GM19467 (cell line): ENCODE results near the gene TMEM150C.
"Not testable (repeated sequence)": the region's sequence is repeated elsewhere in the genome, so short reads cannot be mapped to it uniquely, and the experiment has no call there.

Source experiments
- ATAC-seq: cut with Tn5 transposase; IDR thresholded peaks from one replicate; pipeline ENCODE4 v1.9.1; 2021; ENCODE audit warnings: mild to moderate bottlenecking, moderate library complexity; ENCODE audit not compliant: unreplicated experiment

The TMEM150C gene

GRCh38 chr4:82569727-82570126, 7.9 kb upstream of the TMEM150C start:
- ATAC-seq: no peak

- no peak for ATAC-seq
These were observed 7.3 kb upstream of the TMEM150C start for GRCh38 chr4:82569076-82569475.

GRCh38 chr4:82567444-82567843, 5.7 kb upstream of the TMEM150C start:
- ATAC-seq: no peak

DNA sequence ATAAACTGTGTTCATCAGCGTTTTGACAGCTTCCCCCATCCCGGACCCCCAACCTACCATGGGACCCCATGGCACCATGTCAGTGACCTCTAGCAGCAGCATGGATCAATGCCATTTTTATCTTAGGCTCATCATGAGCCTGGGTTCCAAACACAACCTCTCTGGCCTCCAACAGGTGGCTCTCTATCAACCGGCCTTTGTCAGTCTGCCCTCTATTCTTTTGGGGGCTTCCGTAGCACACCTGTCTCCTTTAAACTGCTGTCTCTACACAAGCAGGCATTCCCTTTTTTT, 721 bp upstream of the TMEM150C start:
- no peak for ATAC-seq

- ATAC-seq: no peak
These were observed 669 bp downstream of the TMEM150C start for GRCh38 chr4:82560853-82561785.

DNA sequence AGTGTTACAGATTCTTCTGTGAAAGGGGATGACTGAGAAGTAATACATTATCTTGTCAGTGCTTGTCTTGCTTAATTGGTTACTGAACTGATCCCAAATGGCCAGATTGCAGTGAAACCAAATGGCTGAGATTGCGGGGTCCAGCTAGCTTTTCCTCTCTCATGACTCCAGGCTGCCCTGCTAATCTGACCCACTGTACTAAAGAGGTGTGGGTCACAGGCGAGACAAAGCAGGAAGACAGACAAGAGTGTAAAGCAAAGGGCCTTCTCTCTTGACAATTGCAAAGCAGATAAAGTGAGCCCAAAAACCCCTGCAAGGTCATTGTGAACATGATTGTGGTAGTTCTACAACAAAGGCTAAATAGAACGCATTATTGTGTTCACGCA, 2.1 kb downstream of the TMEM150C start:
- ATAC-seq: no peak

DNA sequence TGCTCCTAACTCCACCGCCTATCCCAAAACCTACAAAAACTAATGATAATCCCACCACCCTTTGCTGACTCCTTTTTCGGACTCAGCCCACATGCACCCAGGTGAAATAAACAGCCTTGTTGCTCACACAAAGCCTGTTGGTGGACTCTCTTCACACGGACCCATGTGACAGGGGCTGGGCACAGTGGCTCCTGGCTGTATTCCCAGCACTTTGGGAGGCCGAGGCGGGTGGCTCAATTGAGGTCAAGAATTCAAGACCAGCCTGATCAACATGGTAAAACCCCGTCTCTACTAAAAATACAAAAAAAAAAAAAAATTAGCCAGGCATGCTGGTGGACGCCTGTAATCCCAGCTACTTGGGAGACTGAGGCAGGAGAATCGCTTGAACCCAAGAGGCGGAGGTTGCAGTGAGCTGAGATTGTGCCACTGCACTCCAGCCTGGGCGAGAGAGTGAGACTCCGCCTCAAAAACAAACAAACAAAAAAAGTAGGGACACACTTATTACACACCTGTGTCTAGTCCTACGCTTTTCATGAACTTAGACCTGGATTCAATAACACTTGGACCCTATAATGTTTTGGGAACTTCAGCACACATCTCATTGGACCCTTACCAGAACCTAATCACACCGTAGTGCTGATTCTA, 2.6 kb downstream of the TMEM150C start:
- ATAC-seq: not testable (repeated sequence)

- ATAC-seq: no peak
These were observed 6.5 kb downstream of the TMEM150C start for GRCh38 chr4:82555276-82555675.

DNA sequence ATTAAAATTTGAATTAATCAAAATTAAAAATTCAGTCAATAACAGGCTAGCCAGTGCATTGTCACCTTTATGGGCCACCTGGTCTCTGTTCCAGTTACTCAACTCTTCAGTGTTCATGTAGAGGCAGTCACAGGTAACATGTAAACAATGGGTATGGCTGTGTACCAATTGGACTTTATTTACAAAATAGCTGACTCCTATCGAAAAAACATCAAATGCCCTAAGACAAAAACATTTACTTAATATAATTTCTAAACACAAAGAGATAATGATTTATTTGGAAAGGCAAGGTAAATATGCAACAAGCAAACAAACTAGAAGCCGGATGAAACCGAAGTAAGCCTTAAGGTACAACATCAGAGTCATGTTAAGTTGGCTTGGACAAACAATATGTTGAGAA, 8.8 kb downstream of the TMEM150C start:
- no peak for ATAC-seq

GRCh38 chr4:82551734-82552133, 10.1 kb downstream of the TMEM150C start:
- no peak for ATAC-seq

DNA sequence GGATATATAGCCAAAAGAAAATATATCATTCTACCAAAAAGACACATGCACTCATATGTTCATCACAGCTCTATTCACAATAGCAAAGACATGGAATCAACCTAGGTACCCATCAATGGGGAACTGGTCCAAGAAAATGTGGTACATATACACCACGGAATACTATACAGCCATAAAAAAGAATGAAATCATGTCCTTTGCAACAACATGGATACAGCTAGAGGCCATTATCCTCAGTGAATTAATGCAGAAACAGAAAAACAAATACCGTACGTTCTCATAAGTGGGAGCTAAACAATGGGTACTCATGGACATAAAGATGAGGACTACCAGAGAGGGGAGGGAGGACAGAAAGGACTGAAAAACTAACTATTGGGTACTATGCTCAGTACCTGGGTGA, 13.9 kb downstream of the TMEM150C start:
- ATAC-seq: not testable (repeated sequence)

GRCh38 chr4:82543131-82543530, 18.7 kb downstream of the TMEM150C start:
- ATAC-seq: no peak

DNA sequence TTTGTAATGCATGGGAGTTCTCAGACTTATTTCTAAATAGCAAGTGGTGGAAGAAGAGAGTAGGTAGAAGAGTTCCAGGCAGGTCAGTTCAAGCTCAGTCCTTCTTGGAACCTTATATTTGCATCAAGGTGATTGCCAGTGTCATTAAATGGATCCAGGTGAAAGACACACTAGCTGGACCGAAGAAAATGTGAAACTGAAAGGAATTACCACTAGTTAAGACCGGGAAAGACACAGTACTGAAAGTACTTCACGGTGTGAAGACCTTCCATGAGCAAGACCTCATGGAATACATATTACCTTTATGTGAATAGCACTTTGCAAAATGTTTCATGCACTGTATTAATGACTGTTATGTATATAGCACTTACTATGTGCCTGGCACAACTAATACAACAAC, 19.1 kb downstream of the TMEM150C start:
- no peak for ATAC-seq

- ATAC-seq: no peak
These were observed 32.5 kb downstream of the TMEM150C start for GRCh38 chr4:82529322-82529721.

DNA sequence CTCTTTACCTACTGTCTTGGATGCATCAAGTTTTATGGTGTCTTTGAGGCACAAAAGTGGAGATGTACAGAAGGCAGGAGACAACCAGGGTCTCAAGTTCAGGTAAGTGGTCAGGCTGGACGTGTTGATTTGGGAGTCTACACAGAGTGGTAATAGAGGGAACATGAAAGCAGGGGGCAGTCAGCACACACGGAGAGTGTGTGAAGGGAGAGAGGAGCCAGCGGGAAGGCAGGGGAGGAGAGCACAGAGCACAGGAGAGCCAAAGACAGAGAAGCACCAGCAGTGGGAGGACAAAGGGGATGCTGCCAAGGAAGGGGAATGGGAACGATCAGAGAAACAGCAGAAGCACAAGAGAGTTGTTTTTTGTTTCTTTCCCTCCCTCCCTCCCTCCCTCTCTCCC, 32.9 kb downstream of the TMEM150C start:
- no peak for ATAC-seq

- ATAC-seq: no peak
These were observed 33.7 kb downstream of the TMEM150C start for GRCh38 chr4:82528074-82528473.

DNA sequence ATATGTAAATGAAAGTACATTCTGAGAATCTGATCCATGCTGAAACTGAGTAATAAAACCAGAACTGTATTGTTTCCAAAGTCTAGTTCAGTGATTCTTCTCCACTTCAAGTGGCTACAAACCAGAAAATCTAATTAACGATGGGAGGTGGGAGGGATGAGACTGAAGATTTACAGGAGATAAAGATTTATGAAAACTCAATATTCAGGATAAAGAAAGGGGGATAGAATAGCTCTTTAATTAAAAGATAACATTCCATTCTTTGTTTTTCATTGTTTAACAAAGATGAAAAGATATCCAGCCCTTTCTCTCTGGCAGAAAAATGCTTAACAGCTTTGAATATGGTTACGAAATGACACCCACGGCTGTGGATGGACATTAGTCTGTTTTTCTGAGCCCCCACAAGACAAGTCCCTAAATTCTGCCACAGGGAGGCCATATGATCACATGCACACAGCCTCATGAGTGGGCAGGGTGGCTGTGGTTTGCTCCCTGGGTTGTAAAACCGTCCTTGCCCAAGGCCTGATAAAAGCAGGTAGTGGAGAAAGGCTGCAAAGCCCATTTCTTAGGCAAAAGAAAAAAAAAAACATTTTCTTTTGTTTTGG, 36.4 kb downstream of the TMEM150C start:
- no peak for ATAC-seq

DNA sequence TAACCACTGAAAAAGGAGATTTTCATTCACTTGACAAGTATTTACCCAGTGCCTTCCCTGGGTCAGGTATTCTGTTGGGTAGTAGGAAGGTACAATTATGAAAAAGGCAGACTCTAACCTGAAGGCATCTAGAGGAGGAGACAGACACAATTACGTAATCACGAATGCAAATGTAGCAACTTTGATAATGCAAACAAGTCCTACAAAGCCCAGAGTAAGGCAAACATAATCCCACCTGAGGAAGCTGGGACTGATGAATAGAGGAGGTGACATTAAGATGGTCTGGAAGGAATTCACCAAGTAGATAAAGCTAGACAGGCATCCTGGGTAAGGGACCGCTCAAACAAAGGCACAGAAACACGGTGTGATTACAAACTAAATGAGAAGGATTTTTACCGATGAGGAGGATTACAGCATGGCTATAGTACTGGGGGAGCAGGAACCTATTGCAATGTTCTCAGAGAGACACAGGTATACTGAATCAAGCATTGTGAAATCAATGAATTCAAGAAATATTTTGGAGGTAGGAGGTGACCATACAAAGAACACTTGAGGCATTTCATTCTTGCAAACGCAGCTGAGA, 37.1 kb downstream of the TMEM150C start:
- no peak for ATAC-seq

DNA sequence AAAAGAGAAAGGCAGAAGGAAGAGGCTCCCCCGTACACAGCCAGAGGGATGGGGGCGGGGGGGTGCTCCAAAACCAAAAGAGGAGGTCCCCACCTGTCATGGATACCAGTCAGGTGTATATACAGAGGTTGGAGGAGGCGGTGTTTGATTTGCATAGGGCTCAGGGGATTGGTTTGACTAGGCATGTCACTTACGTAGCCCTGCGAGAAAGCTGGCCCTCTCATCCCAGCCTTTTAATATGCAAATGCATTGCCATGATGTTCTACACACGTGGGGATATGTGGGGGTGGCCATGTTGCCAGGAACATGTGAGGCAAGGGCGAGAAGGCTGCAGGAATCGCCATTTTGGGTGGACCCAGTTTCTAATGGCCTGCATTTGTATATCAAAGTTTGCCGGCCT, 38.6 kb downstream of the TMEM150C start:
- no peak for ATAC-seq

GRCh38 chr4:82522472-82522871, 39.3 kb downstream of the TMEM150C start:
- no peak for ATAC-seq

DNA sequence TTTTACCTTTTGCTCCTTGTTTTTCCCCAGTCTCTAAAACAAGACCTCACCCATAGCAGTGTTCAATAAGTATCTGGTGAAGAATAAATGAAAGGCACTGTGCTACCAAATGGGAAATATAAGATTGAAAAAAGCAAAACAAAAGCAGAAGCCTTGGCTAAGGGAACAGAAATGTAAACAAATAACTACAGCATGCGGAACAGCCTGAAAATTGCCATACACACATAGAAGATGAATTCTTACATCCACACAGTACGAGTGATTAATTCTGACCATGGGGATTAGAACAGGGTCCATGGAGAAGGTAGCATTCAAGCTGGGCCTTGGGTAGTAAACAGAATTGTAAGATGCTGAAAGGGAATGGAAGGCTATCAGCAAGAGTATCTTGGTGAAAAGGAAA, 40.5 kb downstream of the TMEM150C start:
- no peak for ATAC-seq

GRCh38 chr4:82519776-82520175, 42.0 kb downstream of the TMEM150C start:
- no peak for ATAC-seq
